SH-SY5Y (cell line): ENCODE data around the gene TFCP2.

Source experiments
- GATA2 ChIP-seq: IDR thresholded peaks from 2 replicates; pipeline ENCODE4 v1.6.1; 2011; ENCODE audit warnings: mild to moderate bottlenecking, low read depth, low read length
- GATA3 ChIP-seq: IDR thresholded peaks from 2 replicates; pipeline ENCODE4 v1.6.1; 2011; ENCODE audit warnings: low read depth, mild to moderate bottlenecking, low read length, moderate library complexity

- TF ChIP-seq GATA2 (no peak), GATA3 (no peak)
Observed at GRCh38 chr12:51077930-51078329, 95.0 kb downstream of the TFCP2 start.
